NCI-H524 treated with DMSO at 0.1 percent for 48 hours (cell line): ENCODE results near the gene HOGA1.
"Not testable (repeated sequence)": the region's sequence is repeated elsewhere in the genome, so short reads cannot be mapped to it uniquely, and the experiment has no call there.

Experiments
- DNase-seq: peaks from one replicate; lab custom pipeline; 2025; lab: John Stamatoyannopoulos, UW

HOGA1 gene

DNA sequence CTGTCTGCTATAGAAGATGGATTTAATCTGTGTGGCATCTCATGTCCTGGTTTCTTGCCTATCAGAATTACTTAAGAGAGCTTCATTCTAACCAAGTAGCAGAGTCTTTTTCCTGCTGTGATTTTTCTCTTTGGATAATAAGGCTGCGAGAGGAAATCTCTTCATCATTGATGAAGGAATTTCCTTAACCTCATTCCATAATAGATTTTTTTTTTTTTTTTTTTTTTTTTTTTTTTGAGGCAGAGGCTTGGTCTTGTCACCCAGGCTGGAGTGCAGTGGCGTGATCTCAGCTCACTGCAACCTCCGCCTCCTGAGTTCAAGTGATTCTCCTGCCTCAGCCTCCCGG is 65.2 kb downstream of the HOGA1 start:
- DNase-seq, result not testable (repeated sequence)

DNA sequence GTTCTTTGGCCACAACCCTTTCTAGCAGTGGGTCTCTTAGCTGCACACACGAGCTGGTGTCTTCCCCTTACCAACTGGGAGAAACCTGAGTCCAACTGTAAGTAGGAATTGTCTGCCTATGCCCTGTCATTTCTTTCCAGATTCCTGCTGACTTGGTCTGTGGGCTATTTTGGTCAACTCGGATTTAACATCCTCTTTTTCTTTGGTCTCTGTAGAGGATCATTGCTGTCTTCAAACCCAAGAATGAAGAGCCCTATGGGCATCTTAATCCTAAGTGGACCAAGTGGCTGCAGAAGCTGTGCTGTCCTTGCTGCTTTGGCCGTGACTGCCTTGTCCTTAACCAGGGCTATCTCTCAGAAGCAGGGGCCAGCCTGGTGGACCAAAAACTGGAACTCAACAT is 66.5 kb downstream of the HOGA1 start:
- DNase-seq, result no peak

DNA sequence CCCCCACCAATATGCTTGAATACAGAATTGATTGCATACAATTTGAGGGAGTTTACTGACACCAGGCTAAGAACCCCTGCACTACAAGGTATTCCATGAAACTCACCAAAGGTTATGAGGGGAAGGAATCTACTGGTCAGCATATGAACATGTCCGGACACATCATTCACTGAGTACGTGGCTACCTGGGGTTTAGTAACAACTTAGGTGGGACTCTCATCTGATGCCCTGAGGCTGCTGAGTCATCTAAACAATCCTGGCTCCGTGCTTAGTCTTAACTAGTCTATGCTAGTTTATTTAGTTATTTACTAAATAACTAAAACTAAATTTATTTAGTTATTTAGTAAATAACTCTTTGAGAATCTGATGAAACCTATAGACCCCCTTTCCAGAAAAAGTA is 67.6 kb downstream of the HOGA1 start:
- no peak for DNase-seq

- no peak for DNase-seq
These were observed 72.6 kb downstream of the HOGA1 start for GRCh38 chr10:97656777-97657176.

DNA sequence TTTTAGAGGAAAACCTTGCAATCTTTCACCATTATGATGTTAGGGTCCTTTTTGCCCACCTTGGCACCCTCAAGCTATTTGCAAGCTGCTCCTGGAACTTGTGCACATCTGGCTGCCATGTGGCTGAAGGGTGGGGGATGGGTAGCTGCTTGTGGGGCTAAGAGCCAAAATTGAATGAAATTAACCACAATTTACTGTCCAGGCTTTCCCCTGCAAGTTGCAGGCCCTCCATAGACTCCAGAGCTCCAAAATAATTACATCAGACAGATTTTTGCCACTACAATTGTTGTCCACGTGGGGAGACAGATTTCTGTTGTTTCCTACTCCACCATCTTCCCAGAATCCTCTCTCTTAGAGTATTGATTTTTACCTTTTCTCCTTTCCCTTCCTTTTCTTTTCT is 75.4 kb downstream of the HOGA1 start:
- no peak for DNase-seq
